GM19372 (cell line): Measurements from ENCODE around the gene WDHD1.
"Not testable (repeated sequence)": the region's sequence is repeated elsewhere in the genome, so short reads cannot be mapped to it uniquely, and the experiment has no call there.

Experiments used
- ATAC-seq: cut with Tn5 transposase; IDR thresholded peaks from one replicate; pipeline ENCODE4 v1.9.1; 2021; ENCODE audit warnings: mild to moderate bottlenecking, low read depth, moderate library complexity; ENCODE audit not compliant: unreplicated experiment

The WDHD1 gene

GRCh38 chr14:55047301-55048053 lies 20.6 kb upstream of the WDHD1 start:
- ATAC-seq, result no peak

DNA sequence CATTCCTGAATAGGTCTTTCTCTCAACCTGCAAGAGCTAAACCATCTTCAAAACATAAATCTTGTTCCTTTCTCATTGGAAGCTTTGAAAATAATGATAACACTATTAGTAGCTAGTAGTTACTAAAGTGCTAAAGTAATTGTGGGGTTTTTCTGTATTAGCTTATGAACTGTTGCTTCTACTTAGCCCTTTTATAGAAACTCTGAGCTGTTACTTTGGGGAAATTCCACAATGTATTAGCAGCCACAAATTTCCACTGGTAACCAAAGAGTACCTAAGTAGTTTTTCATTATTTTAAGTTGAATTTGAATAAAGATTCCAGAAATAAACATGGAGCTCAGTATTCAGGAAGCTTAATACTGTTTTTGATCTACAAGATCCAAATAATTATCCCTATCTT lies 18.2 kb upstream of the WDHD1 start:
- no peak for ATAC-seq

DNA sequence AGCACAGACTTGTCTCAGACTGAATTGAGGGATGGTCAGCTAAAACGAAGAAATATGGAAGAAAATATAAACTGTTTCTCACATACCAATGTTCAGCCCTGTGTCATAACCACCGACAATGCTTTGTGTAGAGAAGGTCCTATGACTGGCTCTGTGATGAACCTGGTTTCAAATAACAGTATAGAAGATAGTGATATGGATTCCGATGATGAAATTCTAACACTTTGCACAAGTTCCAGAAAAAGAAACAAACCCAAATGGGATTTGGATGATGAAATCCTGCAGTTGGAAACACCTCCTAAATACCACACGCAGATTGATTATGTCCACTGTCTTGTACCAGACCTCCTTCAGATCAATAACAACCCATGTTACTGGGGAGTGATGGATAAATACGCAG lies 16.6 kb upstream of the WDHD1 start:
- no peak for ATAC-seq

DNA sequence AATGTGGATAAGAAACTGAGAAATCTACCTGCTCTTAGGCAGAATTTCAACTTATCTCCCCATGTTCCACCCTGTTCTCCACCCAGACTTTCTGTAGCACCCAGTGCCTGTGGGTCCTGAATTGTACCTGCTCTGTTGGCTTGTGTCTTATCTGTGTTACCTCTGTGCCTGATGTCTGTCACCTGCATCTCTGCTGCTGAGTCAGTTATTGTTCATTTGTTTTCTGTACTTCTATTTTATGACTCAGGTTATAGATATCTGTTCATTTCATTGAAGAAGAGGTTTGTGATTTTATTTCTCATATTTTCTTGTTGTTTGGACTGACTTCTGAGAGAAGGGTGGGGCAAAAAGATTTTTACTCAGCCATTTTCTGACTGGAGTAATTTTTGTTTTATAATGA lies 11.8 kb upstream of the WDHD1 start:
- no peak for ATAC-seq

- not testable (repeated sequence) for ATAC-seq
Observed at GRCh38 chr14:55037995-55038394, 11.1 kb upstream of the WDHD1 start.

- no peak for ATAC-seq
Observed at GRCh38 chr14:55031190-55031589, 4.3 kb upstream of the WDHD1 start.

GRCh38 chr14:55028476-55028875 lies 1.6 kb upstream of the WDHD1 start:
- no peak for ATAC-seq

DNA sequence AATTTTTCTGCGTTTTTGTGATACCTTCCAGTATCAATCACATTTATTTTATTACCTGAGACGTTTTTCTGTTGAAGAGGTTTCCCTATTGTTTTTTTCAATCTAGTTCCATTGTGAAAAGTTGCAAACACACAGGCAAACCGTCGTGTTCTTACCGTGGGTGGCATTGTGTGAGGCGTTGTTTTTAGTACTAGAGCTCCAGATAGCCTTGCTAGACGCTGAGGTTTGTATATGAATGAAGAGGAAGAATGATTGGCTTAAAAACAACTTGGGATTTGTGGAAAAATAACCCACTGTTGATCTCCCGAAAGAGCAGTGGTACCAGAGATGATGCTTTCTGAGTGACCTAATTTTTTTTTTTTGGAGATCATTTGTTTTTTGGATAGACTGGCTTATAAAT lies 1.2 kb upstream of the WDHD1 start:
- no peak for ATAC-seq

DNA sequence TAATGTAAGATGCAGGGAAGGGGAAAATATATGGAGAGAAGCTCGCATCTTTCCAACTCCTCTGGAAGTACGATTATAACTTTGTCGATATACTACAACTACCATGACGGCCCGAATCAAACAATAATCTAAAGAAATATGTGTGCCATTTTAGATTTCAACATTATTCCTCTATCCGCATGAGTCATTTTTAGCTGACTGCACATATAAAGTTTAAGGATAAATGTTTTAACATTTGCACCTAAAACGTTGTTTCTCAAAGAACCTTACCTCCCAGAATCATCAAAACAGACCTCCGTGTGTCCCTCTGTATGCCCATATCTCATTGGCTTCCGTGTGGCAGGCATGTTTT lies 482 bp downstream of the WDHD1 start:
- ATAC-seq, result no peak

- ATAC-seq, result no peak
Observed at GRCh38 chr14:55025948-55026347, 951 bp downstream of the WDHD1 start.

GRCh38 chr14:55024365-55024764 lies 2.5 kb downstream of the WDHD1 start:
- ATAC-seq, result not testable (repeated sequence)

- ATAC-seq, result no peak
Observed at GRCh38 chr14:55019968-55020554, 6.8 kb downstream of the WDHD1 start.

GRCh38 chr14:55015006-55015405 lies 11.9 kb downstream of the WDHD1 start:
- no peak for ATAC-seq

GRCh38 chr14:55005071-55005470 lies 21.8 kb downstream of the WDHD1 start:
- ATAC-seq, result no peak

DNA sequence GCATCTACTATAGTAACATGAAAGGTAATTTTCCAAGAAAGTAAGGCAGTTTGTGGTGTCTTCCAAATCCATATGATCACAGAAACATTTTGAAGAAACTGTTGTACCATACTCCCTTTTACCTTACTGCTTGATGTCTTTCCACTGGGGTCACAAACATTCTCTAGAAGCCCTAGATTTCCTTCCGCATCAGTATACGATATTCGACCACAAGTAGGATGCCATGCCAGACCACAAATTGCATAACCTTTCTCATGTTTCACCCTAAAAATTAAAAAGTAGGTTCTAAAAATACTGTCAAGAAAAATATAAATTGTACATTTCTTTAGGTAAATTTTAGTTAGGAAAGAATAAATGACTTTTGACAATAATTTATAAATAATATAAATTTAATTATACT lies 26.5 kb downstream of the WDHD1 start:
- ATAC-seq, result no peak

GRCh38 chr14:54985156-54985555 lies 41.7 kb downstream of the WDHD1 start:
- ATAC-seq, result no peak

DNA sequence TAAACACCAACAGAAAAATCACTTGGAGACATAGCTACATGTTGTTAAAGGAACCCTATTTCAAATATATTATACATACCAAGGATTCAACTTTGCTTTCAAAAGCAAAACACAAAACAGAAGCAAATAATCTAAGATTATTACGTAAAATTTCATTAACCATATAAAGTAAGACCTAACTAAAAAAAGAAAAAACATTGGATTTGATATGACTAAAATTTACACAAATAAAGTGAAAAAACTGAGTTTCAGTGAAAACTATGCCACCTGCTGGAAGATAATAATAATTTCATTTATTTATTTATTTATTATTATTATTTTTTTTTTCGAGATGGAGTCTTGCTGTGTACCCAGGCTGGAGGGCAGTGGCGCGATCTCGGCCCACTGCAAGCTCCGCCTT lies 45.2 kb downstream of the WDHD1 start:
- no peak for ATAC-seq

DNA sequence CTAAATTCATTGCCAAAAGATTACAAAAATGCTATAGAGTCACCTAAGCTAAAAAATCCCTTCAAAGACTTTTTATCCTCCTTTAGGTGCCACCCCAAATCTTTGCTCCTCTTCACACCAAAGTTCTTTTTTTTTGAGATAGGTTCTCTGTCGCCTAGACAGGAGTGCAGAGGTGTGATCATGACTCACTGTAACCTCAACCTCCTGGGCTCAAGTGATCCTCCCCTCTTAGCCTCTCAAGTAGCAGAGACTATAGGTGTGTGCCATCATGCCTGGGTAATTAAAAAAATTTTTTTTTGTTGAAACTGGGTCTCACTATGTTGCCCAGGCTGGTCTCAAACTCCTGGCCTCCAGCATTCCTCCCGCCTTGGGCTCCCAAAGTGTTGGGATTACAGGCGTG lies 47.9 kb downstream of the WDHD1 start:
- no peak for ATAC-seq

- no peak for ATAC-seq
Observed at GRCh38 chr14:54976316-54976715, 50.6 kb downstream of the WDHD1 start.

GRCh38 chr14:54975856-54976255 lies 51.0 kb downstream of the WDHD1 start:
- ATAC-seq, result no peak

- no peak for ATAC-seq
Observed at GRCh38 chr14:54974788-54975414, 52.0 kb downstream of the WDHD1 start.

DNA sequence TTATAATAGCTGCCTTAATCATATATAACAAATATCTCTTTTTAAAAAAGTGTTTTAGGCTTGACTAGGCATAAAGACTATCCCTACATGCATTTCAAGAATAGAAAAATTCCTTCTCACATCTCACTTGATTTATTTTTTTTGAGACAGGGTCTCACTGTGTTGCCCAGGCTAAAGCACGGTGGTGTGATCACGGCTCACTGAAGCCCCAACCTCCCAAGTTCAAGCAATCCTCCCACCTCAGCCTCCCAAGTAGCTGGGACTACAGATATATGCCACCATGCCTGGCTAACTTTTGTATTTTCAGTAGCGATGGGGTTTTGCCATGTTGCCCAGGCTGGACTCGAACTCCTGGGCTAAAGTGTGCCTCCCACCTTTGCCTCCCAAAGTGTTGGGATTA lies 59.4 kb downstream of the WDHD1 start:
- ATAC-seq, result no peak
